Measurements from ENCODE around the gene PCP2.
"Not testable (repeated sequence)": the region's sequence is repeated elsewhere in the genome, so short reads cannot be mapped to it uniquely, and the experiment has no call there.

Gene PCP2

GRCh38 chr19:7650148-7650547 lies 16.6 kb upstream of the PCP2 start:
- no peak overlapping the region for H3K4me3 ChIP-seq (ENCODE audit: low read length)
- TF ChIP-seq CTCF (IDR thresholded peaks at IDR 0.05; ENCODE audit: insufficient read depth, low read depth, low read length, missing control alignments) = no peak
- no peak for DNase-seq (ENCODE audit: low read depth)

GRCh38 chr19:7648265-7649014 lies 14.9 kb upstream of the PCP2 start:
- no peak for TF ChIP-seq CTCF (IDR thresholded peaks at IDR 0.05; ENCODE audit: insufficient read depth, low read depth, low read length, missing control alignments)
- no peak for DNase-seq (ENCODE audit: low read depth)
- no peak overlapping the region for H3K4me3 ChIP-seq (ENCODE audit: low read length)

DNA sequence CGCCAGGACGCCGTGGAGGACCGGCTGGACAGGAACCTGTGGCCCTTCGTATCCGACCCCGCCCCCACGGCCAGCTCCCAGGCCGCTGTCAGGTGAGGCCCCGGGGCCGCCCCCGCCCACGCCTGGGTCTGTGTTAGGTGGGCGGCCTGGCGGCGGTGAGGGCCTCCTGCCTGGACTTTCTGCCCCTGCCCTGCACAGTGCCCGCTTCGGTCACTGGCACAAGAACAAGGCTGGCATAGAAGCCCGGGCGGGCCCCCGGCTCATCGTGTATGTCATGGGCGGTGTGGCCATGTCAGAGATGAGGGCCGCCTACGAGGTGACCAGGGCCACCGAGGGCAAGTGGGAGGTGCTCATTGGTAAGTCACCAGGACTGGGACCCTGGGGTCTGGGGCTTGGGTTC lies 13.6 kb upstream of the PCP2 start:
- H3K4me3 ChIP-seq (ENCODE audit: low read length) = no peak overlapping the region
- DNase-seq (ENCODE audit: low read depth) = no peak
- TF ChIP-seq CTCF (IDR thresholded peaks at IDR 0.05; ENCODE audit: insufficient read depth, low read depth, low read length, missing control alignments) = no peak

DNA sequence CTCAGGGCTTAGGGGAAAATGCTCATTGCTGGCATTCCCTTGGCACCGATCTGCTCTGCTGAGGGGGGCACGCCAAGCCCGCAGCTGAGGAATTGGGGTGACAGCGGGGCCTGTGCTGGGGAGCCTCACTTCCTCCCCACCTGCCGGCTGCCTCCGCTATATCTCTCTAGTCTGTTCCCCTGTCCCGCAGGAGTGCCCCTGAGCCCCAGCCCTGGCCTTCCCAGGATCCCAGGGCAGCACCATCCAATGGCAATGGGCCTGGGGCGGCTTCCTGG lies 12.8 kb upstream of the PCP2 start:
- H3K4me3 ChIP-seq (ENCODE audit: low read length) = no peak overlapping the region
- no peak for DNase-seq (ENCODE audit: low read depth)
- no peak for TF ChIP-seq CTCF (IDR thresholded peaks at IDR 0.05; ENCODE audit: insufficient read depth, low read depth, low read length, missing control alignments)

- TF ChIP-seq CTCF (IDR thresholded peaks at IDR 0.05; ENCODE audit: insufficient read depth, low read depth, low read length, missing control alignments) = no peak
- no peak for DNase-seq (ENCODE audit: low read depth)
- no peak overlapping the region for H3K4me3 ChIP-seq (ENCODE audit: low read length)
Measured at GRCh38 chr19:7645656-7646425, 12.3 kb upstream of the PCP2 start.

GRCh38 chr19:7645163-7645562 lies 11.6 kb upstream of the PCP2 start:
- no peak for TF ChIP-seq CTCF (IDR thresholded peaks at IDR 0.05; ENCODE audit: insufficient read depth, low read depth, low read length, missing control alignments)
- no peak for DNase-seq (ENCODE audit: low read depth)
- no peak overlapping the region for H3K4me3 ChIP-seq (ENCODE audit: low read length)

- no peak for TF ChIP-seq CTCF (IDR thresholded peaks at IDR 0.05; ENCODE audit: insufficient read depth, low read depth, low read length, missing control alignments)
- DNase-seq (ENCODE audit: low read depth) = no peak
- no peak overlapping the region for H3K4me3 ChIP-seq (ENCODE audit: low read length)
Measured at GRCh38 chr19:7644550-7644877, 11.0 kb upstream of the PCP2 start.

DNA sequence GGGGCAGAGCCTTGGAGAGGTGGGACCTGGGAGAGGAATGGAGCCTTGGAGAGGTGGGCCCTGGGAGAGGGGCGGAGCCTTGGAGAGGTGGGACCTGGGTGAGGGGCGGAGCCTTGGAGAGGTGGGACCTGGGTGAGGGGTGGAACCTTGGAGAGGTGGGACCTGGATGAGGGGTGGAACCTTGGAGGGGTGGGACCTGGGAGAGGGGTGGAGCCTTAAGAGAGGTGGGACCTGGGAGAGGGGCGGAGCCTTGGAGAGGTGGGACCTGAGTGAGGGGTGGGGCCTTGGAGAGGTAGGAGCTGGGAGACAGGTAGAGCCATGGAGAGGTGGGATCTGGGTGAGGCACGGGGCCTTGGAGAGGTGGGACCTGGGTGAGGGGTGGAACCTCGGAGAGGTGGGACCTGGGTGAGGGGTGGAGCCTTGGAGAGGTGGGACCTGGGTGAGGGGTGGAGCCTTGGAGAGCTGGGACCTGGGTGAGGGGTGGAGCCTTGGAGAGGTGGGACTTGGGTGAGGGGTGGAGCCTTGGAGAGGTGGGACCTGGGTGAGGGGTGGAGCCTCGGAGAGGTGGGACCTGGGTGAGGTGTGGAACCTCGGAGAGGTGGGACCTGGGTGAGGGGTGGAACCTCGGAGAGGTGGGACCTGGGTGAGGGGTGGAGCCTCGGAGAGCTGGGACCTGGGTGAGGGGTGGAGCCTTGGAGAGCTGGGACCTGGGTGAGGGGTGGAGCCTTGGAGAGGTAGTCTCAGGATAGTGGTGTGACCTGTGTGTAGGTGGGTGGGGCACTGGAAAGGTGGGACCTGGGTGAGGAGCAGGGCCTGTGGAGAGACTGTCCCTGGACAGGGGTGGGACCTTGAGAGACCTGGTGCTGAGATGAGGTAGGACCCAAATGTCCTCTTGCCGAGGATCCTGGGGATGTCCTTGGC lies 10.4 kb upstream of the PCP2 start:
- DNase-seq (ENCODE audit: low read depth) = peak; percentile 75
- not testable (repeated sequence) for H3K4me3 ChIP-seq (ENCODE audit: low read length)

Data from epithelial cell of esophagus (primary cell).